Measurements from ENCODE around the gene CHST9. TPM values are rescaled to one million over a fixed set of nuclear protein-coding genes. Genes with fewer than 3 reads are reported as not detected.

The CHST9 gene
- total and polyA plus RNA-seq, 10 donors: 0.87 to 23.9 (median 8.4) TPM

DNA sequence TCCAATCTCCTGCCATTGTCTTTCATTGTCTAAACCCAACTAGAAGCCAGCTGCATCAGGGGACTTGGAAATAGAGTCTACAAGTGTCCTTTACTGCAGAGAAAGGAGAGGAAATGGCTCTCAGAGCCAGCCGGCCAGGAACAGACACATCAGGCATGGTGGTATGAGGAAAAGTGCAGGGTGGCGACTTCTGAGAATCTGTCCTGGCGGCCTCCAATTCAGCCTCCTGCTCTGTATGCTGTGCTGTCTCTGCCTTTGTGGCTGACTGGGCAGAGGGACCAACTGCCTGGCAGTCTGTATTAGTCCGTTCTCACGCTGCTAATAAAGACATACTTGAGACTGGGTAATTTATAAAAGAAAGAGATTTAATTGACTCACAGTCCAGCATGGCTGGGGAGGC, 282.8 kb downstream of the CHST9 start:
- Histone ChIP-seq H3K27ac (no peak overlapping the region), H3K4me3 (no peak overlapping the region), H3K4me1 (no peaks in the 10 kb centered on the region), H3K9me3 (peaks cover 0 to 19% (median 13%) of the 10 kb centered on the region in 8 donors), H3K36me3 (no peaks in the 10 kb centered on the region), H3K27me3 (replicated peaks in 1 of 7) (no peaks in the 10 kb centered on the region)
- intact Hi-C loops (cut with DNase I; ENCODE audit: low total_unique reads): no loop called here
- 90 to 95% (median 94%) methylated on average over 5 of the region's 5 CpGs for WGBS, 5 donors
- no peak for TF ChIP-seq POLR2A (IDR thresholded peaks at IDR 0.05)
- no peak for TF ChIP-seq POLR2AphosphoS5 (IDR thresholded peaks at IDR 0.05)
- TF ChIP-seq, protein P1, sequence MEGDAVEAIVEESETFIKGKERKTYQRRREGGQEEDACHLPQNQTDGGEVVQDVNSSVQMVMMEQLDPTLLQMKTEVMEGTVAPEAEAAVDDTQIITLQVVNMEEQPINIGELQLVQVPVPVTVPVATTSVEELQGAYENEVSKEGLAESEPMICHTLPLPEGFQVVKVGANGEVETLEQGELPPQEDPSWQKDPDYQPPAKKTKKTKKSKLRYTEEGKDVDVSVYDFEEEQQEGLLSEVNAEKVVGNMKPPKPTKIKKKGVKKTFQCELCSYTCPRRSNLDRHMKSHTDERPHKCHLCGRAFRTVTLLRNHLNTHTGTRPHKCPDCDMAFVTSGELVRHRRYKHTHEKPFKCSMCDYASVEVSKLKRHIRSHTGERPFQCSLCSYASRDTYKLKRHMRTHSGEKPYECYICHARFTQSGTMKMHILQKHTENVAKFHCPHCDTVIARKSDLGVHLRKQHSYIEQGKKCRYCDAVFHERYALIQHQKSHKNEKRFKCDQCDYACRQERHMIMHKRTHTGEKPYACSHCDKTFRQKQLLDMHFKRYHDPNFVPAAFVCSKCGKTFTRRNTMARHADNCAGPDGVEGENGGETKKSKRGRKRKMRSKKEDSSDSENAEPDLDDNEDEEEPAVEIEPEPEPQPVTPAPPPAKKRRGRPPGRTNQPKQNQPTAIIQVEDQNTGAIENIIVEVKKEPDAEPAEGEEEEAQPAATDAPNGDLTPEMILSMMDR (IDR thresholded peaks at IDR 0.05 in 8 of 11, conservative IDR thresholded peaks at IDR 0.05 in 3 of 11): no peak
- no peak for DNase-seq

DNA sequence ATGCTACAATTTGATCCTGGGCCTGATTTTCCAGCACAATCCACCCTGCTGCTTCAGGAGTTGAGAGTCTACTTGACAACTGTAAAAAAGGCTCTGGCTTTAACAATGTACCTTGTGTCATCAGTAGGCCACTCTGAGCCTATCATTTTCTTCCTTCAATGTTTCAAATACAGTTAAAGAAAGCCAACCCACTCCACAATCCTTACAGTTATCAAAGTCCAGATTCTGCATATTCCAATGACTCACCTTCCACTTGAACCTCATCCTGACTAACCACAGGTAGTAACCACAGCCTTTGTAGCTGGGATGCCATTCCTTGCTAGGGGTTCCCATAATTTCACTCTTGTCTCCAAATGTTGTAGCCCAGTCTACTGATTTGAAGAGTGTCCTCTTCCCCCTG, 284.1 kb downstream of the CHST9 start:
- TF ChIP-seq POLR2A (IDR thresholded peaks at IDR 0.05) (no peak), POLR2AphosphoS5 (IDR thresholded peaks at IDR 0.05) (no peak)
- TF ChIP-seq, protein P1 (IDR thresholded peaks at IDR 0.05 in 8 of 11, conservative IDR thresholded peaks at IDR 0.05 in 3 of 11): no peak
- intact Hi-C loops (cut with DNase I; ENCODE audit: low total_unique reads): no loop called here
- Histone ChIP-seq H3K4me1 (no peaks in the 10 kb centered on the region), H3K36me3 (no peaks in the 10 kb centered on the region), H3K27me3 (replicated peaks in 1 of 7) (no peaks in the 10 kb centered on the region), H3K4me3 (no peak overlapping the region), H3K27ac (no peak overlapping the region), H3K9me3 (peaks cover 0 to 19% (median 13%) of the 10 kb centered on the region in 8 donors)
- no peak for DNase-seq

DNA sequence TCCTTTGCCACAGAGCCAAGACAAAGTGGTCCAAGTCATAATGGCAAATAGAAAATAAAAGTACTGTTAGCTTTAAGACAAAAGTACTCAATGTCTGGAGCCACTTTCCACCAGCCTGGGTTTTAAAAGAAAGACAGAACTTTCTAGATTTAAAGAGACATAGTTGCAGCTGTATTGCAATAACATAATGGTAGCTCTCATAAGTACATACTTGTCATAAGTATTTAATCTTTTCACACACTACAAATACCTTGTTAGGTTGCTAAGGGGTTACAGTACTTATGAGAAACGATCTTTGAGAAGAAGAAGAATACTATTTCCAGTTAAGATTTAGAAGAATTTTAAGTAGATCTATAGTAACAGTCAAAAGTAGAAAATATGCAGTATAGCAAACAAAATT, 290.7 kb downstream of the CHST9 start:
- H3K27ac ChIP-seq: no peak overlapping the region
- H3K9me3 ChIP-seq: no peaks in the 10 kb centered on the region
- DNase-seq: no peak
- TF ChIP-seq POLR2A (IDR thresholded peaks at IDR 0.05) (no peak), POLR2AphosphoS5 (IDR thresholded peaks at IDR 0.05) (no peak)
- TF ChIP-seq, protein P1 (IDR thresholded peaks at IDR 0.05 in 8 of 11, conservative IDR thresholded peaks at IDR 0.05 in 3 of 11): no peak
- WGBS, 5 donors: 54 to 74% (median 66%) methylated on average over 1 of the region's 1 CpG
- H3K4me3 ChIP-seq: no peak overlapping the region
- H3K36me3 ChIP-seq: no peaks in the 10 kb centered on the region
- no peaks in the 10 kb centered on the region for H3K27me3 ChIP-seq (replicated peaks in 1 of 7)
- no peaks in the 10 kb centered on the region for H3K4me1 ChIP-seq
- intact Hi-C loops (cut with DNase I; ENCODE audit: low total_unique reads): no loop called here

DNA sequence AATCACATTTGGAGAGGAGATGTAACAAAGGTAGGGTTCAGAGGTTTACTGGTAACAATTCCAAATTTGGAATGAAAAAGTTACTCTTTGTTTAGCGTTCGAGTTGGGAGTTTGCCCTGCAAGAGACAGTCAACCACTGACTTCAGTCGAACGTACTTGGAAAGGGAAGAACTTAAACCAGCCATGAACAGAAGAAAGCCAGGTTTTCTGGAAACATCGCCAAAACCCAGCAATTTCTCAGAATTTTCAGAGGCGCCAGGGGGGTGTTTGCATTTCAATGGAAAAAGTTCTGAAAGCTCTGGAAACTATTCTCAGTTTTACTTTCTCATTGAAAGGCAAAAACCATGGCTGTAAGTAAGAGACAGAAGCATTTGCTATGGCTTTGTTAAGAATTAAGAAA, 291.1 kb downstream of the CHST9 start:
- intact Hi-C loops (cut with DNase I; ENCODE audit: low total_unique reads): no loop called here
- no peak for DNase-seq
- H3K9me3 ChIP-seq: no peaks in the 10 kb centered on the region
- H3K36me3 ChIP-seq: no peaks in the 10 kb centered on the region
- no peak overlapping the region for H3K27ac ChIP-seq
- no peaks in the 10 kb centered on the region for H3K4me1 ChIP-seq
- 56 to 70% (median 61%) methylated on average over 6 of the region's 6 CpGs for WGBS, 5 donors
- TF ChIP-seq POLR2A (IDR thresholded peaks at IDR 0.05): no peak
- TF ChIP-seq POLR2AphosphoS5 (IDR thresholded peaks at IDR 0.05): no peak
- TF ChIP-seq, protein P1 (IDR thresholded peaks at IDR 0.05 in 8 of 11, conservative IDR thresholded peaks at IDR 0.05 in 3 of 11): no peak
- no peak overlapping the region for H3K4me3 ChIP-seq
- H3K27me3 ChIP-seq (replicated peaks in 1 of 7): no peaks in the 10 kb centered on the region
